GM13976 (cell line): ENCODE data around the gene MRPL38.
"Not testable (repeated sequence)": the region's sequence is repeated elsewhere in the genome, so short reads cannot be mapped to it uniquely, and the experiment has no call there.

Experiments
- DNase-seq: peaks from one replicate; pipeline ENCODE4 v3.0.0; 2012; ENCODE audit warnings: low spot score
- CTCF ChIP-seq: IDR thresholded peaks from 2 replicates; pipeline ENCODE4 v1.5.1; 2012; ENCODE audit warnings: borderline replicate concordance, mild to moderate bottlenecking; ENCODE audit not compliant: insufficient read depth; ENCODE audit errors: extremely low read depth, missing control alignments, control extremely low read depth
- in situ Hi-C: fragments of 300-500 bp; cut with MboI; formaldehyde crosslinking; loops from one replicate; pipeline ENCODE4 v1.12.0; 2022; ENCODE audit warnings: low sequenced_read_pairs, mixed read lengths, inconsistent platforms; ENCODE audit not compliant: unreplicated experiment

The MRPL38 gene

DNA sequence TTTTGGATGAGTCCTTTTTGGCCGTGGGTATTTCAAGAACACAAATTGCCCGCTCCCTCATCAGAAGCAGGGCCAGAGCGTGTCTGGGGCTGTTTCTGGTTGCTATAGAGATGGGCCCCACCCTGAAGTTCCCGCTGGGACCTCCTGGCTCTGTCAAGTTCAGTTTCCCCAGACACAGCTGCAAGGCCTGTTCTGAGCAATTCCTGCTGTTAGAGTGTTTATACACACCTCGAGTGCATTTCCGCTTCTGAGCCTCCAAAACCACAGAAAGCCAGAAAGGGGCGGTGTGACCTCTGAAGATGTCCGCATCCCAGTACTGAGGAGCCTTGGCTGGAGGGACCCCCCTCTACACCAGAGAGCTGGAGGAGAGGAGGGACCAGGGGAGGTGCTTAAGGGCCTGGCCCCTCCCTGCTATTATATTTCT is 40.2 kb downstream of the MRPL38 start:
- peak; percentile 72 for DNase-seq
- no peak for TF ChIP-seq CTCF
- in situ Hi-C loops = no loop called here

DNA sequence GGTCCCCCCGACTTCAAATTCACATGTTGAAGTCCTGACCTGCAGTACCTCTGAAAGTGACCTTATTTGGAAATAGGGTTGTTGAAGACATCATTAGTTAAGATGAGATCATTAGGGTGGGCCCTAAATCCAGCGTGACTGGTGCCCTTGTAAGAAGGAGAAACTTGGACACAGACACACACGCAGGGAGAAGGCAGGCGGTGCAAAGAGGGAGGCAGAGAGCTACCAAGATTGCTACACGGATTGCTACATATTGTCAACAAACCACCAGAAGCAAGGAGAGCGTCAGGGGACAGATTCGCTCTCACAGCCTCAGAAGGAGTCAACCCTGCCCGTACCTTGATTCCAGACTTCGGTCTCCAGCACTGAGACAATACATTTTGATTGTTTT is 42.8 kb downstream of the MRPL38 start:
- in situ Hi-C loops = no loop called here
- TF ChIP-seq CTCF = no peak
- no peak for DNase-seq

- in situ Hi-C loops, DNase-seq: not testable (repeated sequence)
Observed at GRCh38 chr17:75859358-75859757, 45.3 kb downstream of the MRPL38 start.

DNA sequence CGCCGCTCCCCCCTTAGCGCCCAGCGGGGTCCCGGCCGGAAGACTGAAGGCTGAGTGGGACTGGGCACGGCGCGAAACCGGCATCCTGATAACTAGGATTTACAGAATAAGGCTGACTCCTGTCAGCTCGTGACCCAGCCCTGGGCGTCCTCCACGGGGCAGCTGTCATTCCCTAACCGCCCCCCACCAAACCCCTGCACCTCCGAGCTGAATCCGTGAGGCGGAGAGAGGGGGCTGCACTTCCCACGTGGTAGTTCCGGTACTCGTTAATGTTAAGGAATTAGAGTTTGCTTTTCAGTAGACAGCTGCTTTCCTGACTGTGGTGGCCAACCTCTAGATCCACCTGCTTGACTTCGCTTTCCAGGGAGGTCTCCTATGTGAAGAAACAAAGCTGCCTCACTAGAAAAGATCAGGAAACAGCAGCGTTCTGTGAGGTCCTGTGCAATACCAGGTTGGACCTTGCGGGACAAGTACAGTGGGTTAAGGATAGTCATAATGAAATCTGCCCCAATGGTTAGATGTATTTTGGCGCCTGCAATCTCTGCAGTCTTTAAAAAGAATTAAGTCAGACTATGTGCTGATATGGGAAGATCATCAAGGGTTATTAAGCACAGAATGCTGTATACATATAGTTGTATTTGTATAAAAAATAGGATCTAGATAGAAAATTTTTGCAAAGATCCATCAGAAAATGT is 48.5 kb downstream of the MRPL38 start:
- no peak for TF ChIP-seq CTCF

DNA sequence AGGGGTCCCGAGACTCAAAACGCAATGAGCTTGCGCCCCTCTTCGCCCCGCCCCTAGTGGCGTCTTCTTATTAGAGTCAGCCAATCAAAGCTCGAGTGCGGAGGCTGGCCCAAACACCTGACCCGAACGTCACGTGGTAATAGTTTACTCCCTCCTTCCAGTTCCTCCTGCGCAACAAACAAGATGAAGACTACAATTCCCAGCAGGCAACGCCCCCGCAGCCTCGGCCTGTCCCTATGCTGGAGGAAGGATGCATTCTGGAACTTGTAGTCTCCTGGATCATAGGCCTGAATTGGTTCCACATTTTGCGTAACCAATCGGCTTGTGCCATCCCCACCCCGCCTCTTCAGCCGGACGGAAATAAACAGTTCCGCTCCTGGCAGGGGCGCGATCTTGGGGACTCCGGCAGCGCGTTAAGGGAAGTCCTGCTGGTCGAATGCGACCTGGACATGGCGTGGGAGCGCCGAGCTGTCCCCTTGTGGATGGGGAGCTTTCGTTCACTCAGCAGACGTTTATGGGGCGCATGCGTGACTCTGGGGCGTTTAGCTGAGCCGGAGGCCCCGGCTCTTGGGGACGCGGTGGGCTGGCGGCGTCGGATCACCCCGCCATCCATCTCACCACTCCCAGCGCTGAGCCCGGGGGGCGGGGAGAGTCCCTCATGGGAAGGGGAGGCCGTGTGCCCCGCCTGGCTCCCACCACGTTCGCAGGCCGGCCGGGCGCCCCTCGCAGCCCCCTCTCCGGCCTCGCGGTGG is 49.2 kb downstream of the MRPL38 start, which contains the start of gene WBP2:
Gene WBP2, minus strand, starts transcription at position 26 of the 752 bp plus-strand sequence. CDS start 38 bp downstream, outside the sequence.
- in situ Hi-C loops = no loop called here
- DNase-seq = peak; percentile 97
- peak; percentile 68 for TF ChIP-seq CTCF

More for the DNA sequence above, 48.5 kb downstream of the MRPL38 start:
- in situ Hi-C loops = no loop called here
- DNase-seq = no peak

GRCh38 chr17:75854881-75855309 is 49.8 kb downstream of the MRPL38 start:
- TF ChIP-seq CTCF = no peak
- in situ Hi-C loops = no loop called here
- DNase-seq = no peak
